H9 (cell line): ENCODE measurements around the gene GRIK4. TPM values are rescaled to one million over a fixed set of nuclear protein-coding genes. Genes with fewer than 3 reads are reported as not detected.

ENCODE experiments used
- DNase-seq: peaks from one replicate; pipeline ENCODE4 v3.0.0-alpha.2; 2017
- H2AFZ ChIP-seq: one replicate; pipeline ENCODE4 v1.6.1; 2013; ENCODE audit warnings: mild to moderate bottlenecking, low read length, control low read depth, moderate library complexity
- H2AK5ac ChIP-seq: 2 replicates; pipeline ENCODE4 v1.6.1; 2013; ENCODE audit warnings: low read length, control low read depth, mixed read lengths; ENCODE audit not compliant: insufficient read length
- H2BK120ac ChIP-seq: one replicate; pipeline ENCODE4 v1.6.1; 2013; ENCODE audit warnings: low read depth, mild to moderate bottlenecking, low read length, control low read depth, inconsistent platforms; ENCODE audit not compliant: poor library complexity, severe bottlenecking
- H2BK12ac ChIP-seq: 2 replicates; pipeline ENCODE4 v1.6.1; 2013; ENCODE audit warnings: low read length, control low read depth, mixed read lengths, low read depth; ENCODE audit not compliant: insufficient read length
- H2BK15ac ChIP-seq: 2 replicates; pipeline ENCODE4 v1.6.1; 2013; ENCODE audit warnings: low read depth, low read length, control low read depth
- H2BK20ac ChIP-seq: one replicate; pipeline ENCODE4 v1.6.1; 2013; ENCODE audit warnings: low read depth, mild to moderate bottlenecking, low read length, control low read depth, inconsistent platforms; ENCODE audit not compliant: poor library complexity, severe bottlenecking
- H2BK5ac ChIP-seq: 2 replicates; pipeline ENCODE4 v1.6.1; 2013; ENCODE audit warnings: low read length, control low read depth, mixed read lengths; ENCODE audit not compliant: insufficient read length
- H3K14ac ChIP-seq: 2 replicates; pipeline ENCODE4 v1.6.1; 2013; ENCODE audit warnings: low read length, control low read depth; ENCODE audit not compliant: insufficient read depth
- H3K18ac ChIP-seq: 2 replicates; pipeline ENCODE4 v1.6.1; 2013; ENCODE audit warnings: low read depth, mild to moderate bottlenecking, mixed read lengths, low read length, control low read depth; ENCODE audit not compliant: insufficient read length
- H3K23ac ChIP-seq: 2 replicates; pipeline ENCODE4 v1.6.1; 2013; ENCODE audit warnings: low read length, control low read depth, mixed read lengths, low read depth; ENCODE audit not compliant: insufficient read length
- H3K23me2 ChIP-seq: 2 replicates; pipeline ENCODE4 v1.6.1; 2013; ENCODE audit warnings: low read depth, mild to moderate bottlenecking, mixed read lengths, low read length, control low read depth; ENCODE audit not compliant: insufficient read length, poor library complexity, severe bottlenecking
- H3K27ac ChIP-seq: 2 replicates; pipeline ENCODE4 v1.5.1; 2013; ENCODE audit warnings: low read length, control low read depth, mixed read lengths, low read depth; ENCODE audit not compliant: insufficient read length
- H3K27me3 ChIP-seq: 2 replicates; pipeline ENCODE4 v1.6.1; 2013; ENCODE audit warnings: low read length, control low read depth, inconsistent platforms; ENCODE audit not compliant: insufficient read depth
- H3K4ac ChIP-seq: 2 replicates; pipeline ENCODE4 v1.6.1; 2013; ENCODE audit warnings: low read depth, mild to moderate bottlenecking, control low read depth, inconsistent platforms, low read length, moderate library complexity
- H3K4me1 ChIP-seq: 2 replicates; pipeline ENCODE4 v1.6.1; 2013; ENCODE audit warnings: low read length, control low read depth, inconsistent platforms; ENCODE audit not compliant: insufficient read depth
- H3K4me2 ChIP-seq: 2 replicates; pipeline ENCODE4 v1.6.1; 2013; ENCODE audit warnings: low read length, control low read depth, mixed read lengths; ENCODE audit not compliant: insufficient read length, insufficient read depth
- H3K56ac ChIP-seq: 2 replicates; pipeline ENCODE4 v1.6.1; 2013; ENCODE audit warnings: low read depth, mild to moderate bottlenecking, mixed read lengths, low read length, control low read depth; ENCODE audit not compliant: insufficient read length
- H3K79me1 ChIP-seq: 2 replicates; pipeline ENCODE4 v1.6.1; 2013; ENCODE audit warnings: low read depth, mild to moderate bottlenecking, moderate library complexity, low read length, control low read depth, inconsistent platforms; ENCODE audit not compliant: insufficient read depth, poor library complexity, severe bottlenecking
- H3K79me2 ChIP-seq: 2 replicates; pipeline ENCODE4 v1.6.1; 2013; ENCODE audit warnings: low read length, control low read depth, inconsistent platforms; ENCODE audit not compliant: insufficient read depth
- H3K9ac ChIP-seq: 2 replicates; pipeline ENCODE4 v1.6.1; 2013; ENCODE audit warnings: low read length, control low read depth, mixed read lengths; ENCODE audit not compliant: insufficient read length; ENCODE audit errors: extremely low read depth
- H3K9me3 ChIP-seq: one replicate; pipeline ENCODE4 v1.6.1; 2013; ENCODE audit warnings: low read depth, low read length, inconsistent platforms; ENCODE audit not compliant: control insufficient read depth
- H3T11ph ChIP-seq: one replicate; pipeline ENCODE4 v1.6.1; 2013; ENCODE audit warnings: mild to moderate bottlenecking, low read length, control low read depth, inconsistent platforms
- H4K20me1 ChIP-seq: one replicate; pipeline ENCODE4 v1.6.1; 2013; ENCODE audit not compliant: control insufficient read depth, insufficient read length, insufficient read depth
- H4K5ac ChIP-seq: 2 replicates; pipeline ENCODE4 v1.6.1; 2013; ENCODE audit warnings: low read depth, mild to moderate bottlenecking, mixed read lengths, low read length, control low read depth; ENCODE audit not compliant: insufficient read length
- H4K8ac ChIP-seq: replicated peaks from 2 replicates; pipeline ENCODE4 v1.6.1; 2013; ENCODE audit warnings: low read length, control low read depth, mixed read lengths, low read depth; ENCODE audit not compliant: insufficient read length
- H4K91ac ChIP-seq: 2 replicates; pipeline ENCODE4 v1.6.1; 2013; ENCODE audit warnings: low read depth, mild to moderate bottlenecking, moderate library complexity, mixed read lengths, low read length, control low read depth; ENCODE audit not compliant: insufficient read length
- H3K27ac Mint-ChIP-seq, 3 experiments: 2 replicates in 2 of 3; 3 replicates in 1 of 3; pipeline ENCODE4 v1.8.0; 2020 to 2021; ENCODE audit warnings: mixed read lengths in 3 of 3, mild to moderate bottlenecking in 1 of 3, moderate library complexity in 1 of 3
- H3K27me3 Mint-ChIP-seq: 2 replicates; pipeline ENCODE4 v1.8.0; 2021; ENCODE audit warnings: low read depth, mild to moderate bottlenecking, moderate library complexity, mixed read lengths
- H3K36me3 Mint-ChIP-seq, 3 experiments: 2 replicates in 2 of 3; 3 replicates in 1 of 3; pipeline ENCODE4 v1.8.0; 2020 to 2021; ENCODE audit warnings: low read depth in 3 of 3, mixed read lengths in 3 of 3; ENCODE audit not compliant: insufficient read depth in 1 of 3
- H3K4me1 Mint-ChIP-seq, 2 experiments: 2 replicates each; pipeline ENCODE4 v1.8.0; 2020; ENCODE audit warnings: mixed read lengths in 2 of 2
- H3K4me3 Mint-ChIP-seq, 2 experiments: 2 replicates in 1 of 2; 3 replicates in 1 of 2; pipeline ENCODE4 v1.8.0; 2020 to 2021; ENCODE audit warnings: mild to moderate bottlenecking in 2 of 2, mixed read lengths in 2 of 2, moderate library complexity in 1 of 2
- H3K9me3 Mint-ChIP-seq, 2 experiments: 2 replicates in 1 of 2; 3 replicates in 1 of 2; pipeline ENCODE4 v1.8.0; 2020; ENCODE audit warnings: mild to moderate bottlenecking in 2 of 2, mixed read lengths in 2 of 2, moderate library complexity in 1 of 2
- WGBS: extraction: QIAGEN DNeasy Blood & Tissue Kit; methylation state at CpG from one replicate; pipeline ENCODE4 v1.1.7; 2013; ENCODE audit warnings: missing lambda C conversion rate, low lambda C conversion rate, mixed read lengths; ENCODE audit not compliant: insufficient read length; ENCODE audit errors: extremely low coverage; 5-methylcytosine and 5-hydroxymethylcytosine counted together
- total RNA-seq: library from RNA; stranded (reverse); gene quantifications from 2 replicates; pipeline ENCODE4 v1.2.1, GENCODE V29; 2021
- TF ChIP-seq, protein P1 (sequence below): fragments of 200-600 bp; sonication (generic); conservative IDR thresholded peaks from 3 replicates; pipeline ENCODE4 v1.8.0; 2021; ENCODE audit warnings: antibody characterized with exemption, mild to moderate bottlenecking

GRIK4 gene
- total RNA-seq, 1 experiment from 2014 or later = 2.3 TPM

GRCh38 chr11:120816711-120817110, 305.2 kb downstream of the GRIK4 start:
- Histone ChIP-seq H2BK12ac (no peak overlapping the region), H3K27ac (no peak overlapping the region), H3K4me2 (no peak overlapping the region), H3K27me3 (no peaks in the 10 kb centered on the region), H3K4me1 (no peaks in the 10 kb centered on the region), H2AFZ (no peak overlapping the region), H3K79me1 (no peaks in the 10 kb centered on the region), H3K9ac (no peak overlapping the region), H3K23me2 (no peaks in the 10 kb centered on the region), H4K20me1 (no peaks in the 10 kb centered on the region), H4K5ac (no peak overlapping the region), H3K79me2 (no peaks in the 10 kb centered on the region), H4K91ac (no peak overlapping the region), H2BK15ac (no peak overlapping the region), H2BK20ac (no peak overlapping the region), H3K56ac (no peak overlapping the region), H3K18ac (no peak overlapping the region), H3T11ph (no peak overlapping the region), H2BK120ac (no peak overlapping the region), H2BK5ac (no peak overlapping the region), H3K14ac (no peak overlapping the region), H4K8ac (no peak overlapping the region), H3K23ac (no peak overlapping the region), H3K4ac (no peak overlapping the region), H3K9me3 (no peaks in the 10 kb centered on the region), H2AK5ac (no peak overlapping the region)
- Mint-ChIP-seq H3K4me1 (no peaks in the 10 kb centered on the region), H3K27me3 (peaks cover 2% of the 10 kb centered on the region), H3K36me3 (no peaks in the 10 kb centered on the region), H3K9me3 (no peaks in the 10 kb centered on the region), H3K27ac (no peak overlapping the region), H3K4me3 (no peak overlapping the region)
- WGBS = no CpG with 5 or more reads among the region's 9 CpGs
- TF ChIP-seq, protein P1, sequence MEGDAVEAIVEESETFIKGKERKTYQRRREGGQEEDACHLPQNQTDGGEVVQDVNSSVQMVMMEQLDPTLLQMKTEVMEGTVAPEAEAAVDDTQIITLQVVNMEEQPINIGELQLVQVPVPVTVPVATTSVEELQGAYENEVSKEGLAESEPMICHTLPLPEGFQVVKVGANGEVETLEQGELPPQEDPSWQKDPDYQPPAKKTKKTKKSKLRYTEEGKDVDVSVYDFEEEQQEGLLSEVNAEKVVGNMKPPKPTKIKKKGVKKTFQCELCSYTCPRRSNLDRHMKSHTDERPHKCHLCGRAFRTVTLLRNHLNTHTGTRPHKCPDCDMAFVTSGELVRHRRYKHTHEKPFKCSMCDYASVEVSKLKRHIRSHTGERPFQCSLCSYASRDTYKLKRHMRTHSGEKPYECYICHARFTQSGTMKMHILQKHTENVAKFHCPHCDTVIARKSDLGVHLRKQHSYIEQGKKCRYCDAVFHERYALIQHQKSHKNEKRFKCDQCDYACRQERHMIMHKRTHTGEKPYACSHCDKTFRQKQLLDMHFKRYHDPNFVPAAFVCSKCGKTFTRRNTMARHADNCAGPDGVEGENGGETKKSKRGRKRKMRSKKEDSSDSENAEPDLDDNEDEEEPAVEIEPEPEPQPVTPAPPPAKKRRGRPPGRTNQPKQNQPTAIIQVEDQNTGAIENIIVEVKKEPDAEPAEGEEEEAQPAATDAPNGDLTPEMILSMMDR = no peak
- no peak for DNase-seq
